ENCODE data around the gene KREMEN1.
A peak's percentile ranks its signal among the peaks of the same experiment; 100 is the strongest.

The KREMEN1 gene

GRCh38 chr22:29167032-29167911 lies 94.4 kb downstream of the KREMEN1 start:
- H3K4me3 ChIP-seq (ENCODE audit: low read depth, low read length), result no peak overlapping the region
- TF ChIP-seq, protein P1, sequence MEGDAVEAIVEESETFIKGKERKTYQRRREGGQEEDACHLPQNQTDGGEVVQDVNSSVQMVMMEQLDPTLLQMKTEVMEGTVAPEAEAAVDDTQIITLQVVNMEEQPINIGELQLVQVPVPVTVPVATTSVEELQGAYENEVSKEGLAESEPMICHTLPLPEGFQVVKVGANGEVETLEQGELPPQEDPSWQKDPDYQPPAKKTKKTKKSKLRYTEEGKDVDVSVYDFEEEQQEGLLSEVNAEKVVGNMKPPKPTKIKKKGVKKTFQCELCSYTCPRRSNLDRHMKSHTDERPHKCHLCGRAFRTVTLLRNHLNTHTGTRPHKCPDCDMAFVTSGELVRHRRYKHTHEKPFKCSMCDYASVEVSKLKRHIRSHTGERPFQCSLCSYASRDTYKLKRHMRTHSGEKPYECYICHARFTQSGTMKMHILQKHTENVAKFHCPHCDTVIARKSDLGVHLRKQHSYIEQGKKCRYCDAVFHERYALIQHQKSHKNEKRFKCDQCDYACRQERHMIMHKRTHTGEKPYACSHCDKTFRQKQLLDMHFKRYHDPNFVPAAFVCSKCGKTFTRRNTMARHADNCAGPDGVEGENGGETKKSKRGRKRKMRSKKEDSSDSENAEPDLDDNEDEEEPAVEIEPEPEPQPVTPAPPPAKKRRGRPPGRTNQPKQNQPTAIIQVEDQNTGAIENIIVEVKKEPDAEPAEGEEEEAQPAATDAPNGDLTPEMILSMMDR (IDR thresholded peaks at IDR 0.05; ENCODE audit: insufficient read depth, low read depth, low read length, missing control alignments), result no peak
- peak; percentile 99 for DNase-seq (ENCODE audit: low read depth)

DNA sequence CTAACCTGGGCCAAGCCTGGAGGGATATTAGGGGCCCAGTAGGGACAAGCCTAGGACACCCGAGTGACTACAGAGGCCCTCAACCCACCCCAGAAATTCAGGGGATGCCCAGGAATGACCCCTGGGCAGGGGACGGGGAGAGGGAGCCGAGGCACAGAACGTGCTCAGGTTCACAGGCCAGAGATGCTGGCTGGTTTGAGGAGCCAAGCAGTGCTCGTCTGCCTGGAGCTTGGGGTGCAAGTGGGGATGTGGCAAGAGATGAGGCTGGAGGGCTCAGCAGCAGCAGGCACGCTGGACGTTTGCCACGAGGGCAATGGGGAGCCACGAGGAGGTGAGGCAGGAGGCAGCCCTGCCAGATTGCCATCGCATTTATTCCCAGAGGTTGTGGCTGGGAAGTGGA lies 98.9 kb downstream of the KREMEN1 start:
- TF ChIP-seq, protein P1 (IDR thresholded peaks at IDR 0.05; ENCODE audit: insufficient read depth, low read depth, low read length, missing control alignments), result no peak
- no peak for DNase-seq (ENCODE audit: low read depth)
- no peak overlapping the region for H3K4me3 ChIP-seq (ENCODE audit: low read depth, low read length)

DNA sequence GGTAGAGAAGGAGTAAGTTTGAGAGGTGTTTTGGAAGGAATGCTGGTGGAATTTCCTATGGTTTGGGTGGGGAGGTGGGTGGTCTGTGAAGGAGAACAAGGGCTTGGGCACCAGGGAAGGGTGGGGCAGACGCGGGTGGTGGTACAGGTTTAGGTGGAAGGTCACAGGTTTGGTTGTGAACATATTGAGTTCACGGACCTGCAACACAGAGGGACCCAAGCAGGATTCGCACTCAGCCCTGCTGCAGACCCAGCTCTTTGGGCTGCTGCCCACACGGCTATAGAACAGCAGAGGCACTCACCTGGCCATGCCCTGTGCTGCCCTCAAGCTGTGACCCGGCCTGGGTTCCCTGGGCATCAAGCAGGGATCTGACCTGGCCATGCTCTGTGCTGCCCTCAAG lies 99.4 kb downstream of the KREMEN1 start:
- no peak overlapping the region for H3K4me3 ChIP-seq (ENCODE audit: low read depth, low read length)
- TF ChIP-seq, protein P1 (IDR thresholded peaks at IDR 0.05; ENCODE audit: insufficient read depth, low read depth, low read length, missing control alignments), result no peak
- no peak for DNase-seq (ENCODE audit: low read depth)

DNA sequence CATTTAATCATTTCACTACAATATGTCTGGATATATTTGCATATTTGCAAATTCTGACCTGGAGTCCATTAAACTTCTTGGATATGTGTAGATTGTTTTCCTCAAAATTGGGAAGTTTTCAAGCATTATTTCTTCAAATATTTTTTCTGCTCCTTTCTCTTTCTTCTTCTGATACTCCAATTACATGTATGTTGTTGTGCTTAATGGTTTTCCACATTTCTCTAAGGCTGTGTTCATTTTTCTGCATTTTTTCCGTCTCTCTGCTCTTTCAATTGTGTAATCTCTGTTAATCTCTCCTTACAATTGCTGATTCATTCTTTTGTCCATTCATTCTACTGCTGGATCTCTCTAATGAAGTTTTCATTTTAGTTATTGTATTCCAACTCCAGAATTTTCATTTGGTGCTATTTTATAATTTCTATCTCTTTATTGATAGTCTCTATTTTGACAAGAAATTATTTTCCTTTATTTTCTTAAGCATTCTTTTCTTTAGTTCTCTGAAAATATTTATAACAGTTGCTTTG lies 102.5 kb downstream of the KREMEN1 start:
- no peak for DNase-seq (ENCODE audit: low read depth)
- TF ChIP-seq, protein P1 (IDR thresholded peaks at IDR 0.05; ENCODE audit: insufficient read depth, low read depth, low read length, missing control alignments), result no peak
- H3K4me3 ChIP-seq (ENCODE audit: low read depth, low read length), result no peak overlapping the region

GRCh38 chr22:29183971-29184848 lies 111.4 kb downstream of the KREMEN1 start:
- DNase-seq (ENCODE audit: low read depth), result no peak
- TF ChIP-seq, protein P1 (IDR thresholded peaks at IDR 0.05; ENCODE audit: insufficient read depth, low read depth, low read length, missing control alignments), result no peak
- no peak overlapping the region for H3K4me3 ChIP-seq (ENCODE audit: low read depth, low read length)

DNA sequence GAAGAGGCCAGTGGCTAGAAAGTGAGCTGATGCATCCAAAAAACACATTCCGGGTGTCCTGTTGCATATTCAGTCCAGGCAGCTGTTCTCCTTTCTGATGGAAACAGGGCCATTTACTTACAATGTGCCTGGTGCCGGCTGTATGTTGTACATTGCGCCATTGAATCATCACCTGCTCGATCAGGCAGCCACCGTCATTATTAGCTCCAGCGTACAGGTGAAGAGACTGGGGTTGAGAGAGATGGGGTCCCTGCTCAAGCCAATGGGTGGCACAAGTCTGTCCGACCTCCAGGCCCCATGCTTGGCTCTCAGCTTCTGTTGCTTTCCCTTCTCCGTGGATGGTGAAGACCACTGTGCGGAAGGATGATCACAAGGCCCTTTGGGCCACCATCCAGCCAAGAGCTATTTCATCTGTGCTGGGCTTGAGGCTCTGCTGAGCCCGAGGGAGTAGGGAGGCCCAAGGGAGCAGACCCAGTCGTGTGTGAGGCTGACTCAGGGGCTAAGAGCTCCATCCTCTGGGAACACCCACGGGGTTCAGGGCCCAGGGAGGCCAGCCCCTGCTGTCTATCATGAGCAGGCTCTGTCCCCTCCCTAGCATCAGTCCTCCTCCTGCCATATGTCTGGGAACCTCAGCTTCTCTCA lies 112.1 kb downstream of the KREMEN1 start:
- TF ChIP-seq, protein P1 (IDR thresholded peaks at IDR 0.05; ENCODE audit: insufficient read depth, low read depth, low read length, missing control alignments), result no peak
- no peak overlapping the region for H3K4me3 ChIP-seq (ENCODE audit: low read depth, low read length)
- DNase-seq (ENCODE audit: low read depth), result no peak
